ENCODE data around the gene CRTC1. TPM values are rescaled to one million over a fixed set of nuclear protein-coding genes. Genes with fewer than 3 reads are reported as not detected.

CRTC1 gene
- total and polyA plus RNA-seq, 2 of the 13 experiments (the other 11 are each of a cell fraction or from before 2014, with no cell fraction given): 2.0 to 2.7 TPM

GRCh38 chr19:18831524-18832305 is 148.2 kb downstream of the CRTC1 start, which contains the start of gene UPF1 (continued):
- TF ChIP-seq HMGXB4 (CRISPR knock-in tag; IDR thresholded peaks at IDR 0.05; ENCODE audit: borderline replicate concordance in 1 of 2, low read depth in 1 of 2): peak in 1 of 2 experiments; percentile 43; a peak in 3 of 4 replicates
- TF ChIP-seq SP2 (CRISPR knock-in tag; IDR thresholded peaks at IDR 0.05): no peak
- TF ChIP-seq ZSCAN31 (CRISPR knock-in tag; IDR thresholded peaks at IDR 0.05; ENCODE audit: low read depth): 0 out of 2 replicates have a peak, but pooled peaks have one; percentile 60
- 0 out of 4 replicates have a peak, but pooled peaks of 1 of the 2 experiments have one; percentile 23 for TF ChIP-seq KLF16 (CRISPR knock-in tag; IDR thresholded peaks at IDR 0.05)
- peak; percentile 74 for TF ChIP-seq IKZF4 (CRISPR knock-in tag; IDR thresholded peaks at IDR 0.05; ENCODE audit: borderline replicate concordance, low read depth, not compliant biosample characterization)
- TF ChIP-seq ZNF879 (CRISPR knock-in tag; IDR thresholded peaks at IDR 0.05): no peak
- peak; percentile 20; the same call in 1 of the 2 replicates for TF ChIP-seq ZNF275 (CRISPR knock-in tag; IDR thresholded peaks at IDR 0.05; ENCODE audit: borderline replicate concordance)
- no peak for TF ChIP-seq IKZF5 (CRISPR knock-in tag; IDR thresholded peaks at IDR 0.05)
- TF ChIP-seq IRF2 (CRISPR knock-in tag; IDR thresholded peaks at IDR 0.05): no peak
- peak; percentile 17; the same call in 1 of the 2 replicates for TF ChIP-seq GPN1 (CRISPR knock-in tag; IDR thresholded peaks at IDR 0.05; ENCODE audit: borderline replicate concordance)
- no peak; the same call in 1 of the 2 replicates for TF ChIP-seq ZNF816 (CRISPR knock-in tag; IDR thresholded peaks at IDR 0.05; ENCODE audit: borderline replicate concordance)
- TF ChIP-seq MNT (IDR thresholded peaks at IDR 0.05): no peak
- TF ChIP-seq ZNF703 (CRISPR knock-in tag; IDR thresholded peaks at IDR 0.05; ENCODE audit: borderline replicate concordance): no peak
- peak; percentile 53; the same call in 1 of the 2 replicates for TF ChIP-seq ESRRA (CRISPR knock-in tag; IDR thresholded peaks at IDR 0.05; ENCODE audit: low read depth)
- peak; percentile 62; the same call in 1 of the 2 replicates for TF ChIP-seq ZNF770 (CRISPR knock-in tag; IDR thresholded peaks at IDR 0.05)
- no peak for TF ChIP-seq LCORL (IDR thresholded peaks at IDR 0.05)
- TF ChIP-seq LCORL (CRISPR knock-in tag; IDR thresholded peaks at IDR 0.05): 0 out of 2 replicates have a peak, but pooled peaks have one; percentile 47

Measured in HepG2 (cell line).